Measurements from ENCODE around the gene CRYBG2. TPM values are rescaled to one million over a fixed set of nuclear protein-coding genes. Genes with fewer than 3 reads are reported as not detected.
A peak's percentile ranks its signal among the peaks of the same experiment; 100 is the strongest.

CRYBG2 gene
- total and polyA plus RNA-seq, 2 of the 13 experiments (the other 11 are each of a cell fraction or from before 2014, with no cell fraction given) = 1.3 to 2.9 TPM

DNA sequence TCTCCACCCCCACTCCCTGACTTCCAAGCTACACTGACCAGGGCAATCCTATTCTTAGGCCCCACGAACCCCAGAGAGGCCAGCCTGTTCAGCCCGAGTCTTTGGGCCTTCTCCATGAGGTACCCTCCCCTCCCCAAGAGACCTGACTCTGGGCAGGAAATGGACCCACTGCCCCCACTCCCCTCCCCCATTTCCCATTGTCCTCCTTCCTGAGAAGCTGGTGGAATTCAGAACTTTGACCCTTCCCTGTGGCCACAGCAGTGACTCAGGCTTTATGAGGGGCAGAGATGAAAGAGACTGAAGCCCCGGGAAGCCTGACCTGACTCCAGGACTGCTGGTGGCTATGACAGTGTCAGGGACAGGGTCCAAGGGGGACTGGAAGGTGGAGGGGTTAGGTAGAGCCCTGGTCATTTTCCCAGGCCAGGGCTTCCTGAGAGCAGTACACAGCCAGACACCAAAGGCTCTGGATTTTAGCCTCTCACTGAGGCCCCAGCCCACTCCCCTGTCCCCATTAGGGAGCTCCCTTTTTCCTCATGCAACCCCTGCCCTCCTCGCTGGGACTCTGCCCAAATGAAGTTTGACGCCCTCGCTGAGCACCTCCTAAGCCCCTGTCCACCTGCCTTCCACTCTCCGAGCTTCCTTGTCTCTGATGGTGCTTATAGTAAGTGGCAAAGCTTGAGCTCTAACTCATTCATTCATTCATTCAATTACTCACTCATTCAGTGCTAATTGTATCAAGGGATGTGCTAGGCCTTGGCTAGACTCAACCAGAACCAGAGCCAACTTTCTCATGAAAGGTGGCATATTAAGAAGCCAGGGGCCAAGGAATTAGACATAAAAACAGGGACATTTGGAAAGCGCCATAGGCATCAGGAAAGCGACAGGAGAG is 3.0 kb downstream of the CRYBG2 start (continued):
- TF ChIP-seq, protein P1, sequence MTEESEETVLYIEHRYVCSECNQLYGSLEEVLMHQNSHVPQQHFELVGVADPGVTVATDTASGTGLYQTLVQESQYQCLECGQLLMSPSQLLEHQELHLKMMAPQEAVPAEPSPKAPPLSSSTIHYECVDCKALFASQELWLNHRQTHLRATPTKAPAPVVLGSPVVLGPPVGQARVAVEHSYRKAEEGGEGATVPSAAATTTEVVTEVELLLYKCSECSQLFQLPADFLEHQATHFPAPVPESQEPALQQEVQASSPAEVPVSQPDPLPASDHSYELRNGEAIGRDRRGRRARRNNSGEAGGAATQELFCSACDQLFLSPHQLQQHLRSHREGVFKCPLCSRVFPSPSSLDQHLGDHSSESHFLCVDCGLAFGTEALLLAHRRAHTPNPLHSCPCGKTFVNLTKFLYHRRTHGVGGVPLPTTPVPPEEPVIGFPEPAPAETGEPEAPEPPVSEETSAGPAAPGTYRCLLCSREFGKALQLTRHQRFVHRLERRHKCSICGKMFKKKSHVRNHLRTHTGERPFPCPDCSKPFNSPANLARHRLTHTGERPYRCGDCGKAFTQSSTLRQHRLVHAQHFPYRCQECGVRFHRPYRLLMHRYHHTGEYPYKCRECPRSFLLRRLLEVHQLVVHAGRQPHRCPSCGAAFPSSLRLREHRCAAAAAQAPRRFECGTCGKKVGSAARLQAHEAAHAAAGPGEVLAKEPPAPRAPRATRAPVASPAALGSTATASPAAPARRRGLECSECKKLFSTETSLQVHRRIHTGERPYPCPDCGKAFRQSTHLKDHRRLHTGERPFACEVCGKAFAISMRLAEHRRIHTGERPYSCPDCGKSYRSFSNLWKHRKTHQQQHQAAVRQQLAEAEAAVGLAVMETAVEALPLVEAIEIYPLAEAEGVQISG (CRISPR knock-in tag; IDR thresholded peaks at IDR 0.05) = peak; percentile 59
- TF ChIP-seq HNRNPK (IDR thresholded peaks at IDR 0.05; ENCODE audit: low read depth, low read length, poor library complexity, severe bottlenecking) = no peak
- peak; percentile 89 for TF ChIP-seq ZSCAN29 (CRISPR knock-in tag; conservative IDR thresholded peaks at IDR 0.05)
- TF ChIP-seq GTF3A (CRISPR knock-in tag; conservative IDR thresholded peaks at IDR 0.05) = 0 out of 2 replicates have a peak, but pooled peaks have one; percentile 59
- TF ChIP-seq ZNF850 (CRISPR knock-in tag; conservative IDR thresholded peaks at IDR 0.05) = no peak
- no peak for TF ChIP-seq MTA3 (CRISPR knock-in tag; IDR thresholded peaks at IDR 0.05)
- peak; percentile 66; the same call in 1 of the 2 replicates for TF ChIP-seq ELF4 (CRISPR knock-in tag; IDR thresholded peaks at IDR 0.05; ENCODE audit: borderline replicate concordance)
- peak; percentile 64; the same call in 1 of the 2 replicates for TF ChIP-seq ZNF230 (CRISPR knock-in tag; IDR thresholded peaks at IDR 0.05)
- peak; percentile 53; the same call in 1 of the 2 replicates for TF ChIP-seq ZNF710 (CRISPR knock-in tag; IDR thresholded peaks at IDR 0.05; ENCODE audit: borderline replicate concordance)
- peak; percentile 99 for TF ChIP-seq MTA1 (CRISPR knock-in tag; IDR thresholded peaks at IDR 0.05; ENCODE audit: borderline replicate concordance)
- peak; percentile 80 for TF ChIP-seq ZZZ3 (CRISPR knock-in tag; IDR thresholded peaks at IDR 0.05; ENCODE audit: borderline replicate concordance)
- TF ChIP-seq GATAD1 (CRISPR knock-in tag; IDR thresholded peaks at IDR 0.05) = peak; percentile 53; the same call in 1 of the 2 replicates
- peak; percentile 50 for TF ChIP-seq NFKBIZ (CRISPR knock-in tag; IDR thresholded peaks at IDR 0.05)
- peak; percentile 76; the same call in 1 of the 2 replicates for TF ChIP-seq GATA4 (IDR thresholded peaks at IDR 0.05; ENCODE audit: borderline replicate concordance, low read depth)
- TF ChIP-seq, protein P2, sequence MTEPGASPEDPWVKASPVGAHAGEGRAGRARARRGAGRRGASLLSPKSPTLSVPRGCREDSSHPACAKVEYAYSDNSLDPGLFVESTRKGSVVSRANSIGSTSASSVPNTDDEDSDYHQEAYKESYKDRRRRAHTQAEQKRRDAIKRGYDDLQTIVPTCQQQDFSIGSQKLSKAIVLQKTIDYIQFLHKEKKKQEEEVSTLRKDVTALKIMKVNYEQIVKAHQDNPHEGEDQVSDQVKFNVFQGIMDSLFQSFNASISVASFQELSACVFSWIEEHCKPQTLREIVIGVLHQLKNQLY (CRISPR knock-in tag; IDR thresholded peaks at IDR 0.05) = peak; percentile 57; the same call in 1 of the 2 replicates
- TF ChIP-seq TEF (CRISPR knock-in tag; IDR thresholded peaks at IDR 0.05) = no peak
